Endothelial cell of umbilical vein (primary cell): ENCODE measurements around the gene MIEF1. TPM values are rescaled to one million over a fixed set of nuclear protein-coding genes. Genes with fewer than 3 reads are reported as not detected.
A peak's percentile ranks its signal among the peaks of the same experiment; 100 is the strongest.

Experiments
- BruUV-seq: library from RNA; stranded (reverse); fragments of 400-500 nt; replicated peaks from 2 replicates; lab custom pipeline; 2021; lab: Mats Ljungman, UMichigan
- CTCF ChIA-PET: fragments of 300-600, 350-600 bp; sonication (Branson Sonifier 250); formaldehyde crosslinking; loops from one replicate; lab custom pipeline; 2021; ENCODE audit warnings: antibody characterized with exemption, inconsistent platforms; lab: Charles Lee
- POLR2A ChIA-PET: fragments of 300-600, 350-600 bp; sonication (Branson Sonifier 250); formaldehyde crosslinking; loops from one replicate; lab custom pipeline; 2021; ENCODE audit warnings: antibody characterized with exemption, inconsistent platforms; lab: Charles Lee
- DNase-seq: peaks from one replicate; pipeline ENCODE4 v3.0.0-alpha.2; 2011; ENCODE audit warnings: low read depth, low spot score
- FAIRE-seq: peaks from 2 replicates; lab custom pipeline; 2011; peaks lifted over from hg19 to GRCh38; lab: Jason Lieb, UNC
- H2AFZ ChIP-seq: 2 replicates; pipeline ENCODE4 v1.6.0; 2012; ENCODE audit warnings: low read depth, low read length, control low read depth, inconsistent platforms
- H3K27ac ChIP-seq: 2 replicates; pipeline ENCODE4 v1.5.1; 2011; ENCODE audit warnings: low read depth, mild to moderate bottlenecking, control low read depth, low read length, moderate library complexity; ENCODE audit not compliant: insufficient read depth
- H3K27me3 ChIP-seq, 2 experiments: 2 replicates each; pipeline versions ENCODE4 v1.6.0 to v1.6.1; 2011; ENCODE audit warnings: low read length in 2 of 2, mixed read lengths in 1 of 2; ENCODE audit not compliant: control insufficient read depth in 2 of 2, insufficient read depth in 2 of 2
- H3K36me3 ChIP-seq, 2 experiments: 2 replicates in 1 of 2; 3 replicates in 1 of 2; pipeline ENCODE4 v1.5.1; 2011; ENCODE audit warnings: low read length in 2 of 2, mild to moderate bottlenecking in 1 of 2, moderate library complexity in 1 of 2; ENCODE audit not compliant: control insufficient read depth in 2 of 2, insufficient read depth in 2 of 2; ENCODE audit errors: extremely low read depth in 1 of 2
- H3K4me1 ChIP-seq: 3 replicates; pipeline ENCODE4 v1.5.1; 2011; ENCODE audit warnings: mild to moderate bottlenecking, low read length; ENCODE audit not compliant: control insufficient read depth, insufficient read depth; ENCODE audit errors: extremely low read depth
- H3K4me2 ChIP-seq: 2 replicates; pipeline ENCODE4 v1.6.1; 2011; ENCODE audit warnings: low read length, control low read depth, mixed read lengths; ENCODE audit not compliant: insufficient read depth
- H3K4me3 ChIP-seq, 3 experiments: fragments of 200-600 bp in 1 of 3; sonication (generic), shearing (Covaris generic) in 1 of 3; replicated peaks in 1 of 3; 2 replicates each; pipeline ENCODE4 v1.5.1; 2011 to 2016; ENCODE audit warnings: control low read depth in 3 of 3, low read length in 3 of 3, mild to moderate bottlenecking in 2 of 3, inconsistent platforms in 1 of 3, low read depth in 1 of 3, moderate library complexity in 1 of 3; ENCODE audit not compliant: insufficient read depth in 1 of 3
- H3K79me2 ChIP-seq: 2 replicates; pipeline ENCODE4 v1.6.0; 2012; ENCODE audit warnings: low read length, inconsistent platforms; ENCODE audit not compliant: control insufficient read depth, insufficient read depth
- H3K9ac ChIP-seq: replicated peaks from 2 replicates; pipeline ENCODE3; 2011; ENCODE audit warnings: low read length, control low read depth; ENCODE audit not compliant: insufficient read depth; ENCODE audit errors: extremely low read depth
- H3K9me1 ChIP-seq: replicated peaks from 3 replicates; pipeline ENCODE4 v1.6.0; 2011; ENCODE audit warnings: mild to moderate bottlenecking, low read length; ENCODE audit not compliant: control insufficient read depth, insufficient read depth; ENCODE audit errors: extremely low read depth
- H3K9me3 ChIP-seq: replicated peaks from 2 replicates; pipeline ENCODE4 v1.5.1; 2012; ENCODE audit warnings: low read length, inconsistent platforms; ENCODE audit not compliant: control insufficient read depth, insufficient read depth
- H4K20me1 ChIP-seq: replicated peaks from 2 replicates; pipeline ENCODE3; 2011; ENCODE audit warnings: mild to moderate bottlenecking, low read length; ENCODE audit not compliant: control insufficient read depth, insufficient read depth; ENCODE audit errors: extremely low read depth
- EZH2 ChIP-seq: IDR thresholded peaks from 2 replicates; pipeline ENCODE4 v1.6.1; 2012; ENCODE audit warnings: borderline replicate concordance, low read depth, mild to moderate bottlenecking, moderate library complexity, low read length, inconsistent platforms; ENCODE audit not compliant: severe bottlenecking
- FOS ChIP-seq: IDR thresholded peaks from 2 replicates; pipeline ENCODE4 v1.6.1; 2011; ENCODE audit warnings: mild to moderate bottlenecking, low read length, moderate library complexity, borderline replicate concordance; ENCODE audit not compliant: insufficient read depth
- GATA2 ChIP-seq: IDR thresholded peaks from 2 replicates; pipeline ENCODE4 v1.7.0; 2011; ENCODE audit warnings: low read depth, mild to moderate bottlenecking, moderate library complexity, mixed read lengths, low read length; ENCODE audit not compliant: insufficient read length, insufficient read depth
- JUN ChIP-seq: IDR thresholded peaks from 2 replicates; pipeline ENCODE4 v1.6.1; 2011; ENCODE audit warnings: borderline replicate concordance, low read depth; ENCODE audit not compliant: insufficient read length, insufficient read depth
- MYC ChIP-seq: IDR thresholded peaks from one replicate; pipeline ENCODE4 v1.6.1; 2011; ENCODE audit warnings: mild to moderate bottlenecking, low read depth, low read length
- POLR2A ChIP-seq: IDR thresholded peaks from 2 replicates; pipeline ENCODE4 v1.6.1; 2012; ENCODE audit warnings: low read depth, mild to moderate bottlenecking, control low read depth, low read length
- POLR2AphosphoS5 ChIP-seq: IDR thresholded peaks from 2 replicates; pipeline ENCODE4 v1.6.1; 2012; ENCODE audit warnings: low read depth, mild to moderate bottlenecking, control low read depth, low read length, moderate library complexity; ENCODE audit not compliant: insufficient read depth
- dilution Hi-C: fragments of 300-500 bp; cut with MboI; formaldehyde crosslinking; loops from one replicate; pipeline ENCODE4 v1.15.0; 2019; ENCODE audit warnings: low sequenced_read_pairs; ENCODE audit not compliant: extremely low pct_ligation_motif_present
- intact Hi-C: fragments of 100-400 bp; cut with micrococcal nuclease; formaldehyde crosslinking; loops from one replicate; pipeline ENCODE4 v1.10.0; 2022
- polyA plus RNA-seq, 4 experiments: library from polyadenylated mRNA; depleted of rRNA in 3 of 4; stranded (reverse) in 3 of 4; unstranded in 1 of 4; fragments of >200 nt; gene quantifications; 2 replicates each; pipeline versions ENCODE4 v1.2.1 to v1.2.3, GENCODE V29; 2011 to 2012; ENCODE audit warnings: missing spikeins in 1 of 4
- total RNA-seq: library from RNA; stranded (reverse); gene quantifications from 2 replicates; pipeline ENCODE4 v1.2.3, GENCODE V29; 2021
- TF ChIP-seq, protein P1 (sequence below): IDR thresholded peaks from 2 replicates; pipeline ENCODE4 v1.6.1; 2011; ENCODE audit not compliant: insufficient read depth, insufficient read length
- TF ChIP-seq, protein P2 (sequence below), 2 donors: IDR thresholded peaks; 1 replicate in 1 of 2; 2 replicates in 1 of 2; pipeline ENCODE4 v1.5.1; 2011; ENCODE audit warnings: low read length in 2 of 2, mild to moderate bottlenecking in 2 of 2, moderate library complexity in 2 of 2, control low read depth in 1 of 2, inconsistent platforms in 1 of 2, low read depth in 1 of 2; ENCODE audit not compliant: insufficient read depth in 1 of 2; ENCODE audit errors: extremely low read depth in 1 of 2

MIEF1 gene
- total and polyA plus RNA-seq, 2 donors (not counting 3 experiments of a cell fraction or from before 2014, with no cell fraction given), result 14.2 to 31.1 TPM

DNA sequence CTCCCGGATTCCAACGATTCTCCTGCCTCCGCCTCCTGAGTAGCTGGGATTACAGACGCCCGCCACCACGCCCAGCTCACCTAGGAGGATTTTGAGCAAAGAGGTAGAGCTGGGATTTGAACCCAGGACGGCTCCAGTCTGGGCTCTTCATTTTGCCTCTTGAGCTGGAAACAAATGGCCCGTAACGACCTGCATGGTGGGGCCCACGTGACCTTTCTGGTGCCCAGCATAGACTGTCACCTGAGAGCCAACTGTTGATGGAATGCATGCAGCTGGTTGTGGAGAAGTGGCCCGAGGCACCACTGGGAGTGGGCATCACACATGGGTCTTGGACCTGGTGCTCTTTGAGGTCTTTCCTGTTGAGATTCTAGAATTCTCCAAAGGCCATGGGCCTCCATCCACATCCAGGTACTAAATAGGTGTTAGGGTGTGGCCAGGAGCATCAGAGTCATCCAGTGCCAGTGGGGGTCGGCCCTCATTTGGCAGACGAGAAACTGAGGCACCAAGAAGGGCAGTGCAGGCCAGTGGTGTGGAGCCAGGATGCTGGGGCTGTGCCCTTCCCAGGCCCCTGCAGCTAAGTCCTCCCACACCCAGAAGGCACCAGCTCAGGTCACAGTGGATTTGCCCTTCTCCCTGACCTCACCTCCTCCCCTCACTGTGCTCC lies 22.1 kb downstream of the MIEF1 start:
- Histone ChIP-seq H3K27me3 (no peaks in the 10 kb centered on the region), H3K27ac (no peak overlapping the region), H3K4me2 (no peak overlapping the region), H3K4me1 (peaks cover 13% of the 10 kb centered on the region), H3K9me1 (no peaks in the 10 kb centered on the region), H3K9ac (no peak overlapping the region), H3K36me3 (peaks cover 5 to 24% of the 10 kb centered on the region in 2 experiments), H3K9me3 (no peaks in the 10 kb centered on the region), H3K79me2 (peaks cover 53% of the 10 kb centered on the region), H3K4me3 (no peak overlapping the region), H4K20me1 (no peaks in the 10 kb centered on the region), H2AFZ (no peak overlapping the region)
- CTCF ChIA-PET, result interaction anchor here (0.7 to 2.5 kb wide), 6 partner anchors 10 to 512 kb away, joined by 3 to 17 read pairs (median 6); partner anchors contain the start of gene RPL3
- DNase-seq (no peak), FAIRE-seq (peak; percentile 37)
- TF ChIP-seq FOS (no peak), POLR2AphosphoS5 (no peak), POLR2A (no peak), JUN (no peak), GATA2 (no peak), EZH2 (no peak), MYC (no peak)
- TF ChIP-seq, protein P1, sequence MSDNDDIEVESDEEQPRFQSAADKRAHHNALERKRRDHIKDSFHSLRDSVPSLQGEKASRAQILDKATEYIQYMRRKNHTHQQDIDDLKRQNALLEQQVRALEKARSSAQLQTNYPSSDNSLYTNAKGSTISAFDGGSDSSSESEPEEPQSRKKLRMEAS, result no peak
- TF ChIP-seq, protein P2, sequence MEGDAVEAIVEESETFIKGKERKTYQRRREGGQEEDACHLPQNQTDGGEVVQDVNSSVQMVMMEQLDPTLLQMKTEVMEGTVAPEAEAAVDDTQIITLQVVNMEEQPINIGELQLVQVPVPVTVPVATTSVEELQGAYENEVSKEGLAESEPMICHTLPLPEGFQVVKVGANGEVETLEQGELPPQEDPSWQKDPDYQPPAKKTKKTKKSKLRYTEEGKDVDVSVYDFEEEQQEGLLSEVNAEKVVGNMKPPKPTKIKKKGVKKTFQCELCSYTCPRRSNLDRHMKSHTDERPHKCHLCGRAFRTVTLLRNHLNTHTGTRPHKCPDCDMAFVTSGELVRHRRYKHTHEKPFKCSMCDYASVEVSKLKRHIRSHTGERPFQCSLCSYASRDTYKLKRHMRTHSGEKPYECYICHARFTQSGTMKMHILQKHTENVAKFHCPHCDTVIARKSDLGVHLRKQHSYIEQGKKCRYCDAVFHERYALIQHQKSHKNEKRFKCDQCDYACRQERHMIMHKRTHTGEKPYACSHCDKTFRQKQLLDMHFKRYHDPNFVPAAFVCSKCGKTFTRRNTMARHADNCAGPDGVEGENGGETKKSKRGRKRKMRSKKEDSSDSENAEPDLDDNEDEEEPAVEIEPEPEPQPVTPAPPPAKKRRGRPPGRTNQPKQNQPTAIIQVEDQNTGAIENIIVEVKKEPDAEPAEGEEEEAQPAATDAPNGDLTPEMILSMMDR (IDR thresholded peaks at IDR 0.05; ENCODE audit: extremely low read depth in 1 of 2, insufficient read depth in 1 of 2, low read depth in 1 of 2, low read length in 2 of 2), result no peak
- intact Hi-C loops (loop anchor here (10.0 kb wide), 2 partner anchors 269 to 349 kb away; no protein-coding TSS in a partner anchor), dilution Hi-C loops (no loop called here)
- no TSS peak for BruUV-seq
- POLR2A ChIA-PET, result interaction anchor here (0.7 to 2.5 kb wide), 4 partner anchors 22 to 755 kb away, joined by 3 to 11 read pairs (median 6); partner anchors contain the start of gene MIEF1
